ENCODE data around the gene KLHL24.
"Not testable (repeated sequence)": the region's sequence is repeated elsewhere in the genome, so short reads cannot be mapped to it uniquely, and the experiment has no call there.

KLHL24 gene

GRCh38 chr3:183688874-183689273 lies 53.5 kb downstream of the KLHL24 start:
- H3K4me3 Mint-ChIP-seq, result no peak overlapping the region
- TF ChIP-seq CTCF (IDR thresholded peaks at IDR 0.05), result no peak
- H3K9me3 Mint-ChIP-seq, result no peaks in the 10 kb centered on the region
- H3K4me1 Mint-ChIP-seq, result no peaks in the 10 kb centered on the region
- peaks cover 2% of the 10 kb centered on the region for H3K27me3 Mint-ChIP-seq (ENCODE audit: low read depth, poor library complexity)
- DNase-seq, result no peak
- no peaks in the 10 kb centered on the region for H3K36me3 Mint-ChIP-seq (ENCODE audit: low read depth)
- no peak overlapping the region for H3K27ac Mint-ChIP-seq

GRCh38 chr3:183689621-183690020 lies 54.2 kb downstream of the KLHL24 start:
- H3K9me3 Mint-ChIP-seq; H3K4me3 Mint-ChIP-seq; H3K27me3 Mint-ChIP-seq (ENCODE audit: low read depth, poor library complexity); H3K36me3 Mint-ChIP-seq (ENCODE audit: low read depth); H3K27ac Mint-ChIP-seq; DNase-seq; H3K4me1 Mint-ChIP-seq: not testable (repeated sequence)

- Mint-ChIP-seq H3K9me3 (no peaks in the 10 kb centered on the region), H3K4me3 (no peak overlapping the region), H3K36me3 (ENCODE audit: low read depth) (no peaks in the 10 kb centered on the region), H3K27me3 (ENCODE audit: low read depth, poor library complexity) (peaks cover 2% of the 10 kb centered on the region), H3K4me1 (no peaks in the 10 kb centered on the region), H3K27ac (no peak overlapping the region)
- TF ChIP-seq CTCF (IDR thresholded peaks at IDR 0.05), result no peak
- DNase-seq, result no peak
Measured at GRCh38 chr3:183690402-183690995, 55.1 kb downstream of the KLHL24 start.

- H3K36me3 Mint-ChIP-seq (ENCODE audit: low read depth), result no peaks in the 10 kb centered on the region
- TF ChIP-seq CTCF (IDR thresholded peaks at IDR 0.05), result no peak
- peaks cover 5% of the 10 kb centered on the region for H3K4me1 Mint-ChIP-seq
- H3K9me3 Mint-ChIP-seq, result no peaks in the 10 kb centered on the region
- H3K4me3 Mint-ChIP-seq, result no peak overlapping the region
- no peak for DNase-seq
- H3K27ac Mint-ChIP-seq, result no peak overlapping the region
- H3K27me3 Mint-ChIP-seq (ENCODE audit: low read depth, poor library complexity), result peaks cover 4% of the 10 kb centered on the region
Measured at GRCh38 chr3:183692436-183692835, 57.0 kb downstream of the KLHL24 start.

- H3K27me3 Mint-ChIP-seq (ENCODE audit: low read depth, poor library complexity), result peaks cover 4% of the 10 kb centered on the region
- TF ChIP-seq CTCF (IDR thresholded peaks at IDR 0.05), result no peak
- DNase-seq, result no peak
- H3K27ac Mint-ChIP-seq, result no peak overlapping the region
- peaks cover 27% of the 10 kb centered on the region for H3K4me1 Mint-ChIP-seq
- no peaks in the 10 kb centered on the region for H3K9me3 Mint-ChIP-seq
- H3K4me3 Mint-ChIP-seq, result no peak overlapping the region
- H3K36me3 Mint-ChIP-seq (ENCODE audit: low read depth), result peaks cover 3% of the 10 kb centered on the region
Measured at GRCh38 chr3:183695569-183696364, 60.3 kb downstream of the KLHL24 start.

GRCh38 chr3:183697123-183697609 lies 61.7 kb downstream of the KLHL24 start:
- no peaks in the 10 kb centered on the region for H3K9me3 Mint-ChIP-seq
- peak overlapping the region; percentile 85 for H3K4me3 Mint-ChIP-seq
- H3K27me3 Mint-ChIP-seq (ENCODE audit: low read depth, poor library complexity), result peaks cover 4% of the 10 kb centered on the region
- H3K36me3 Mint-ChIP-seq (ENCODE audit: low read depth), result peaks cover 14% of the 10 kb centered on the region
- TF ChIP-seq CTCF (IDR thresholded peaks at IDR 0.05), result no peak
- no peak overlapping the region for H3K27ac Mint-ChIP-seq
- no peak for DNase-seq
- peaks cover 41% of the 10 kb centered on the region for H3K4me1 Mint-ChIP-seq
